Stimulated activated CD8-positive, alpha-beta memory T cell treated with anti-CD3 and anti-CD28 coated beads, Interleukin-15, amount 100 ng/mL, for 48 hours (primary cell): Measurements from ENCODE around the gene NEIL1.

Experiments used
- DNase-seq, 2 donors: peaks; one replicate each; pipeline ENCODE4 v3.0.0-alpha.2; 2020; ENCODE audit warnings: low read depth in 2 of 2

Gene NEIL1

DNA sequence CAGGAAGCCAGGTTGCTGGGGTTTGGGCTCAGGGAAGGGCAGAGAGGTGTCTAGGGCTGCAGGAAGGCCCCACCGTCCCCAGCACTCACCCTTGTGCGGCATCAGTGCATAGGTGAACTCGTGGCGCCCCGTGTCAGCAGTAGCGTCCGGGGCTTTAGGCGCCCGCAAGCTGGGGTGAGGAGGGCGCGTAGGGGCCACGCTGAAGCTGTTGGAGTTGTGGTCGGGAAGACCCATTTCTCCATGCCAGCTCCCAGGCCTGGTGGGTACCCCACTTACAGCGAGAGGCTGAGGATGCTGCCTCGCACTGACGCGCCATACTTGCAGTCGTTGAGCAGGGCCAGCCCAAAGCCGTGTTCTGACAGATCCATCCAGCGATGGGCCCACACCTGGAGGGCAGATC is 9.7 kb downstream of the NEIL1 start:
- DNase-seq, result no peak

DNA sequence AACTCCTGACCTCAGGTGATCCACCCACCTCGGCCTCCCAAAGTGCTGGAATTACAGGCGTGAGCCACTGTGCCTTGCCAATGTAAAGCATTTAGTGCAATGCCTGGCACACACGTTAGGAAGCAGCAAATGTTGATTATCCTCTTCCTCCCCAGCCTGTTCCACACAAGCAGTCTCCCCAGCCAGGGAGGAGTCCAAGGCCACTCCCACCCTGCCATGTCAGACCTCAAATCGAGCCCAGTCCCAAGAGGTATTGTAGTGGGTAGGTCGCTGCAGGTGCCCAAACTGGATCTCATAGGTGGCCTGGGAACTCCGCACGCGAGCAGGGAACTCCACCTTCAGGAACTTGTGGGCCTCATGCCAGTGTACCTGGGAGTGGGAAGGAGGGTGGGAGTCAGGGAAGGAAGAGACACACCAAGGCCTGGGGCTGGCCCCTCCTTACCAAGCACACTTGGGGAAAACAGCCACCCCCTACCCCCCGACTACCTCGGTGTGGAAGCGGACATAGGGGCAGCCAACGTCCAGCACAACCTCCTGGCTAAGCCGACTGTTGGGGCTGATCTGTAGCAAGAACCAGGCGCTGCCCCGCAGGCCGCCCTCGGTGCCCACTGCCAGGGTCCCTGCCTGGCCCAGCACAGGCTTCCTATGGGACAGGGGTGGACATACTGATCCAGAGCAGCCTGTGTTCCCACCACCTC is 11.3 kb downstream of the NEIL1 start:
- no peak for DNase-seq

DNA sequence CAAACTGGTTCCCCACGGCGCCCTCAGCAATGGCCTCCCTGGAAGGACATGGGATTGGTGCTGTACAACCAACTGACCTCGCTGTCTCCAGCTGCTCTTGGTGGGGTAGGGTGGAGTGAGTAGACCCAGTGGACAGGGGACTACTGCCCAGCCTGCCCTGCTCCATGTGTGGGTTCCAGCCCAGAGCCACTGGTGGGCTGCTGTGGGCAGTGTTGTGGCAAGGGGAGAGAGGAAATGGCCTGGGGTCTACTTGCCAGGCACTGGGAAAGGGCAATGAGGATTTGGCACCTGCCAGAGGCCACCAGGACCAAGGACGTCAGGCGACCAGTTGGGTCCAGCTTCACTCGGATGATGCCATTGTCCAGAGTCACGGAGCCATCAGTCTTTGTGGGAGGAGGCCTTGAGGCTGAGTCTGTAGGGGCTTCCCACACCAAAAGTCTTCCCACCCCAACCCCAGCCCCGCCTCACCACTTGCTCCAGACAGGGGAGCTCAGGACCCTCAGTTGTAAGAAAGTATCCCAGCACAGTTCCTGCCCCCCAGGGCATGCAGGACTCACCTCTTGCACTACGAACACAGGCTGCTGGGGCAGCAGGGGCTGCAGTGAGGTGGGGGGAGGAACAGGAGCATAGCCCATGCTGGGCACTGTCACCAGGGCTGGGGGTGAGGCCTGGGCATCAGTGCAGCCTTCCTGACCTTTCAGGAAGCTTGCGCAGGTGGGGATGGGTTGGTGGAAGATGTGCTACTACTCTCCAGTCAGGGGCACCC is 12.1 kb downstream of the NEIL1 start:
- no peak for DNase-seq

DNA sequence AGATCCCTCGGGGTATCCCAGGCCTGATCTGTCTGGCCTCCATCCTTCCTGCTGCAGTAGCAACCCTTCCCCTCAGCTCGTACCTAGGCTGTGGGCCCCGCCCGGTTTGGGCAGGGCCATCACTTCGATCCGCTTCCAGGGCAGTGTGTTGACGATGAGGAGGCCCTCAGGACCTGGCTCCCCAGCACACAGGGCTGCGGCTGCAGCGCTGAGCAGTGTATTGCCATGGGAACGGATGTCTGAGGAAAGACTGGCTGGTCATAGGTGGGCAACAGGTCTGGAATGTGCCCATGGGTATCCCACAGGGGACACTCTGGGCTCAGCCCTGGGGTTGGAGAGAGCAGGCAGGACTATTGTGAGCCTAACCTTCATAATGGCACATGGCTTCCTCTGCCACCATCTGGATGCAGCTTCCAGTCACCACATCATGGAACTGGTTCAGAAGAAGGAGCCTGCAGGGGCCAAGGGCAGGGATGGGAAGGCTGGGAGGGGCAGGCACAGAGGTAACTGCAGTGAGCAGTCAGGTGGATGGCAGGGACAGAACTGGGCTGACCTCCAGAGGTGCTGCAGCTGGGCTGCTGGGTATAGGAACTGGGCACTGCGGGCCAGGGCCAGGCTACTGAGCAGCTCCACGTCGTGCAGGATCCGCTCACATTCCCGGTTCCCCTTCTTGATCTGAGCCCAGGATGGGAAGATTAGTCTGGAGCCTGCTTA is 12.9 kb downstream of the NEIL1 start:
- DNase-seq, result no peak

DNA sequence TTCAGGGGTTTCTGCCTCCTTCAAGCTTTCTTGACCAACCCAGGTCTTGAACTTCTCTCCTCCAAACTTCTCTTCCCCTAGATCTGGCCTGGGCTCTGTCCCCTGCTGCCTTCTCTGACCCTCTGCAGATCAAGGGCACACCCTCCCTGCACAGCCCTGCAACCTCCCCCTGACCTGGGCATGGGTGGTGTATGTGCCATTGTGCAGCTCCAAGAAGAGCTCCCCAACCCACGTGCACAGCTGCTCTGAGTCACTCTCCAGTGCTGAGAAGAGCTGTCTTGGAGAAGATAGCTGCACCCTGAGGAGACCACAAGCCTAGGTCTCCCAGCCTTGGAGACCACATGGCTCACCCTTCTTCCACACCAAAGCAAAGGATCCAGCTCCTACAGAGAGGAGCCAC is 13.6 kb downstream of the NEIL1 start:
- no peak for DNase-seq

DNA sequence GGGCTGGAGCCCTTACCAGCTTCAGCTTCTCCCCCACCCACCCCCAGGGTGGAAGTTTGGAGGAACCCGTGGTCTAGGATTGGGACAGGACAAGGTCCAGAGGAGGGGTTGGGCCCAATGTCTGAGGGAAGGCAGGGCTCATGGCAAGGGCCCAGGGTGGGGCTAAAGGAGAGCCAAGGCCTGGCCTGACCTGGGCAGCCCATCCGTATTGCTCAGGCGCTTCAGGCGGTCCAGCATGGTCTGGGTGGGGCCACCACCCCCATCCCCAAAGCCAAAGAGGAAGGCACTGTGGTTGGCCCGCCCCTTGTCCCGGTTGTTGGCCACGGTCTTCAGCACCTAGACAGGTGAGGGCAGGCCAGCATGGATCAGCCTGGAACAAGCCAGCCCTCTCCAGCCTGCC is 14.0 kb downstream of the NEIL1 start:
- DNase-seq, result no peak

DNA sequence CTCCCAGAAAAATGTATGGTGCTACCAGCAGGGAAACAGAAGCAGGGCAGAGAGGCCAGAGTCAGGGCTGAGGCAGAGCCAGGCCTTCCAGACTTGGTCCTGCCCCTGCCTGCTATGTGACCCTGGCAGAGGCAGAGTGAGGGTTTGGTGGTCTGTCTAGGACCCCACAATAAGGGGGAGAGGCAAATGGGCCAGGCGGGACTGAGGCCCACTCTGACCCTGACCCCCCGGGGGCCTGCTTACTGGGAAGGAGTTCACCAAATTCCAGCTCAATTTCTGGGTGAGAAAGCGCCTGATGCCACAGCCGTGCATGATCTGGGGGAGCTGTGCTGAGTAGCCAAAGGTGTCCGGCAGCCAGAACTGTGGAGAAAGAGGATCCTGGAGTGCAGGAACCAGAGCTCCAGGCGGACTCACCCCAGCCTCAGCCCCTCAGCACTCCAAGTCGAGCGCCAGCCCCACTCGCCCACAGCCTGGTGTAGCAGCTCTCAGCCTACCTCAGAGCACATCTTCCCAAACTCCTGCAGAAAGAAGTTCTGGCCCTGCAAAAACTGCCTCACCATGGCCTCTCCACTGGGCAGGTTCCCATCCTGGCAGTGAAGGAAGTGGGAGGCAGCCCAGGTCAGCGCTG is 14.6 kb downstream of the NEIL1 start:
- DNase-seq, result no peak

DNA sequence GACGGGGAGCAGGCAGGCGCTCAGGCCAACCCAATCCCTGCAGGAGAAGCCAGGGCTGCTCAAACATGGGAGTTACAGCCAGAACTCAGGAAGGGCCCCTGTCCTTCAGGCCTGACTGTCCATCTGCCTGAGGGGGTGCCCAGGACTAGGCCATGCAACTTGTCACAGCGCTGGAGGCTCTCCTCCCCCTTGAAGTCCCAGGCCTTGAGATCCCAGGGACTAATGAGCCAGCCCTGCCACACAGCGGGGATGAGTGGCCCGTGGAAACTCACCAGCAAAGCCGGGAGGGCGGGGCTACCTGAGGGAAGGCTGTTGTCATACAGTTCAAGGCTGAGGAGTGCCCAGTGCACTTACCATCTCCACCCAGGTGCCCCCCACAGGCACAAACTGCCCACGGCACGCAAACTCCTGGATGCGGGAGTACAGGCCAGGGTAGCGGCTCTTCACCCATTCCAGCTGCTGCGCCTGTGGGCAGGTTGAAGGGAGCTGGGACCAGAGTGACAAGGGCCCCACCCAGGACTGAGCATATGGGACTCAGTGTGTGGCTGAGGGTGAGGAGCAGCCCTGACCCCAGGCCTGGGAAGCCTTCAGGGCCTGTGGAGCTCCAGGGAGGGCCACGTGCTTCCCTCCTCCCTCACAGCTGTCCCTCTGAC is 15.3 kb downstream of the NEIL1 start:
- DNase-seq, result no peak

DNA sequence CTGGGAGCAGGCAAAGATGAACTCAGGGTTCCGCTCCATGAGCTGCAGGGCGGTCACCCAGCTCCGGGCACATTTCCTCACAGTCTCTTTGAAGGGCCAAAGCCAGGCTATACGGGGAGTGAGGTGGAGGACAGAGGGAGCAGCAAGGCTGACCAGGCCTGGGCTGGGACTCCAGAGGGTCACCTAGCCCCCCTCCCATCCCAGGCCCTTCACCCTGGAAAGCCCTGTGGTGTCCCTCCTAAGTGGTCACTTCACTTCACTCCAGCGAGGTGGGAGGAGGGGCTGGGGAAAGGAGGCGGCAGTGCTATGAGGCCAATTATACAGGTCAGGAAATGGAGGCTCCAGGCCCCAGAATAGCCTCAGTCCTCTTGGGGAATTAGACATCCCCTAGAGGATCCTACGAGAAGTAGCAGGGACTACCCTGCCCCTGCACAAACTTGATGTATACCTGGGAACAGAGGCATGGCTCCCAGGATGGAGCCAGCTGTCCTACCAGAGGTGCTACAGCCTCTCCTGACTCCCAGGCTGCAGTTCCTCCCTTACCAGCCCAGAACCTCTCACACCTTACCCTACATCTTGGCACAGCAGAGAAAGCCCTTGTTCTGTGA is 15.9 kb downstream of the NEIL1 start:
- DNase-seq, result no peak

DNA sequence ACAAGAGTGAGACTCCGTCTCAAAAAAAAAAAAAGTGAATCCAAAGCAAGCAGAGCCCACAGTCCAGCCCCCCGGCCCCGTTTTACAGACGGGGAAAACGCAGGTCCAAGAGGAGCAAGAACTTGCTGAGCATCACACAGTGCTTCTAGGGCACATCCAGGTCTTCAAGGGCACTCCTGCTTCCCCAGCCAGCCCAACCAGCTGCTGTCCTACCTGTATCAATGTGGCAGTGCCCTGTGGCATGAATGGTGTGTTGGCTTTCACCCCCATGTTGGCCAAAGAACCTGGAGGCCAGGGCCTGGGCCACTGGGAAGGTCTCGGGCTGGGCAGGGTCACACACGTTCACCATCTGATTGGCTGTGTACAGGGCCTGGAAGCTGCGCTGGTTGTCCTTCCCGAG is 16.9 kb downstream of the NEIL1 start:
- DNase-seq, result no peak

DNA sequence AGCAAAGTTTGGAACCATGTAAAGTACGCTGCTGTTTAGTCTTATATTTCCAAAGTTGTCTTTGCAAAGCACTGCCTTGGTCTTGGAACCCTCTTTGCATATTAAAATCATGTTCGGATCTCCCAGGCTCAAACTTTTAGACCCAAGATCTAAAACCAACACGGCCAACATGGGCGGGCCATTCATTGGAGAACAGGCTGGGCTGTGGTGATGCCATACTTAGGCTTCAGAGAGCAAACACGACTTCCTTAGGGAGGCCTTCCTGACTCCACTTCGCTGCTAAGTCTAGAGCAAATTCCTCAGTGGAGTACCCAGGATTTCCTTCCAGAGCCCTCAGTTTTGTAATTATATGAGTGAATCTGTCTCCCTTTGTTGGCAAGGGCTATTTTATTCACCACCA is 18.0 kb downstream of the NEIL1 start:
- DNase-seq, result no peak

DNA sequence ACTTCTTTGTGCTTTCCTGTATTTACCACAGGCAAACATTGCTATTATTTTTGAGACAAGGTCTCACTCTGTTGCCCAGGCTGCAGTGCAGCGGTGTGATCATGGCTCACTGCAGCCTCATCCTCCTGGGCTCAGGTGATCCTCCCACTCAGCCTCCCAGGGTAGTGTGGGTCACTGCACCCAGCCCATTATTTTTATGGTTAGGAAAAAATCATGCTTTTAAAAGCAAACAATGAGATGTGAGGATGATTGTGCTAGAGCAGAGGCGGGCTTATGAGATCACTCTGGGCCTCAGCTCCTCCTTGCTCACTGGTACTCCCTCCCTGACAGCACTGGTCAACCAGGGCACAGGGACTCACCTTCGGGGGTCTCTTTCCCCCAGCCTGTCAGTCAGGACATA is 19.3 kb downstream of the NEIL1 start:
- no peak for DNase-seq

DNA sequence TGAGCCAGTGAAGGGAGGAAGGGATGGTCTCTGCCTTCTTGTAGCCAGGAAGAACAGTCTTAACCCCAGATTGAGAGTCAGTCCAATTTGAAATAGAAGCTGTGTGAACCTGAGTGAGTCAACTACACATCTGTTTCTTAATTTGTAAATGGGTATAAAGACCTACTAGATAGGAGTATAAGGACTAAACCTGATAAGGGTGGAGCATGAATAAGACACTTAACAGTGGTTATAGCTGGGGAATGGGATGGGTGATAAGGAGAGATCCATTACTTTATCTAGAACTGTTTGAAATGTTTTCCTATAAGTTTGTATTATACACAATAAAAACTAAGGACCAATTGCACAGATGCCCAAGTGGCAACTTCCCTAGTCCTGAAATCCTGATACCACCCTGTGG is 20.2 kb downstream of the NEIL1 start:
- DNase-seq, result no peak

DNA sequence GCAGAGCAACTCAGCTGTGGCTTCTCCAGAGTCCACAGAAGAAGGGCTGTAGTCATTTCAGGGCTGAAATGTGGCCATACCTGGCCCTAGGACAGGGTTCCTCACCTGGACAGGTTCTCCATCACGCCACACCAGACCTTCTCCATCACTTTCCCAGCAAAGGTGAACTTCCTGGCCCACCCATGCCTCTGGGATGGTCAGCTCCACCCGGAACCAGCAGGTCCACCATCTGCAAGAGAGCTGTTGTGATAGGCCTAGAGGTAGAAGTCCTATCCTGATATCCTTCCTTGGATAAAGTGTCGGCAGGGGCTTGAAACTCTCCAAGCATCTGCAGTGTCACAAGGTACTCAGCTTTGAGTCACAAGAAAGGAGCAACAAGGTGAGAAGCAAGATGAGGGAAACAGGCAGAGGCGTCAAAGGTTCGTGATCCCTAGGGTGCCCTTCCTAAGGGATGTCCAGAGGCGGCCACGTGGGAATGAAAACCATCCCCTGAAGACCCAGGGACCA is 20.6 kb downstream of the NEIL1 start:
- no peak for DNase-seq

DNA sequence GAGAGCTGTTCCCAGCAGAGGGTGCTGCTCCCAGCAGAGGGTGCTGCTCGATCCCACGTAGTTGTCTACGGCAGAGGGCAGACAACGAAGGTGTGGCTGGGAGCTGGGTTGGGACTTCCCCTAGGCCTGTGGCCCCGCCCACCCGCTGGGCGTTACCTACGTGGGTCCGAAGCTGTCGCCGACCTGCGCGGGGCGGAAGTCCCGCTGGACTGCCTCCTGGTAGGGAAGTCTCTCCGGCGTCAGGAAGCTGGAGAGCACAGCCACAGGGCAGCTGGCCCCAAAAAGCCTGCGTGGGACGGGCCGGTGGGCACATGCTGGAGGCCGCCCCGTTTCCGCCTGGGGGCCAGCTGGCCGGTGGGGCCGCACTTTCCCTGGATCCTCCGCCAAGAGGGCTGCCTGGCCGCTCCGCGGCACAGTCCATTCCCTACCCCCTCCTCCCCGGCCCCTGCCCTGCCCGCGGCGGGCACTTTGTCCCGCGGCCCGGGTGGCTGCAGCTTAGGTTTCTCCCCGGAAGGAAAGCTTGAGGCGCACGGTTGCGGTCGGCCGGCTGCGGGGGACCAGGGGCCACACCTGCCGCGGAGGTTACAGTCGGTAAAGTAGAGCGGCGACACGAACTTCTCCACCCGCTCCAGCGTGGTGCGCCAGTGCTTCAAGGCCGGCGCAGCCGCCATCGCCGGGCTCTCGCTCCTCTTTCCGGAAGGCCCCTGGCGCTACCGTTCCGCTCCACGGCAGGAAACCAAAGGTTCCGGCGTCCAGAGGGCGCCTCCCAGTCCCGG is 21.3 kb downstream of the NEIL1 start, which contains the start of gene MAN2C1:
Gene MAN2C1 (minus strand): TSS at position 695 of the 776 bp plus-strand sequence. CDS start 24 bp downstream, at position 671.
- peak; percentile 92 to 93 for DNase-seq

DNA sequence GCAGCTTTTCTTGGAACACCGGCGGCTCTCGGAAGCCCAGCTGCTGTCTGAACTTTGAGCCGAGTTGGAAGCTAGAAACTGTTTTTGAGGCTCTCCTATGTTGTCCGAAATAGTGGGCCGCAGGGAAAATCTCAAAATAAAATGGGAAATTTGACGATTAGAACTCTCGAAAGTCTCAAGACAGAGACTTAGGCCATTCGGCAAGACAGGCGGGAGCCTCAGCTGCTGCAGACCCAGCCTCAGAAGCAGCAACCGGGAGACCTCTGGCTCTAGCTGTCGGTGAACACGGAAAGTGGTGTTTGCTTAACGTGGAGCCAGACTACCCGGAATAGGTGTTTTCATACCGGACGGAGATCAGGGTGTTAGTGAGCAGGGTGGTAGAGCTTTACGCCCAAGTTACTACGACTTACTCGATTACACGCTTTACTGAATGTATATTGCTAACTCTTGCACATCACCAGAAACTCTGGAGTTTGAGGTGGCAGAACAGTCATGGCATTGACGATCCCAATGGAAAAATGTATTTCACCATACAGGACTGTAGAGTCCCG is 21.9 kb downstream of the NEIL1 start:
- DNase-seq, result no peak

DNA sequence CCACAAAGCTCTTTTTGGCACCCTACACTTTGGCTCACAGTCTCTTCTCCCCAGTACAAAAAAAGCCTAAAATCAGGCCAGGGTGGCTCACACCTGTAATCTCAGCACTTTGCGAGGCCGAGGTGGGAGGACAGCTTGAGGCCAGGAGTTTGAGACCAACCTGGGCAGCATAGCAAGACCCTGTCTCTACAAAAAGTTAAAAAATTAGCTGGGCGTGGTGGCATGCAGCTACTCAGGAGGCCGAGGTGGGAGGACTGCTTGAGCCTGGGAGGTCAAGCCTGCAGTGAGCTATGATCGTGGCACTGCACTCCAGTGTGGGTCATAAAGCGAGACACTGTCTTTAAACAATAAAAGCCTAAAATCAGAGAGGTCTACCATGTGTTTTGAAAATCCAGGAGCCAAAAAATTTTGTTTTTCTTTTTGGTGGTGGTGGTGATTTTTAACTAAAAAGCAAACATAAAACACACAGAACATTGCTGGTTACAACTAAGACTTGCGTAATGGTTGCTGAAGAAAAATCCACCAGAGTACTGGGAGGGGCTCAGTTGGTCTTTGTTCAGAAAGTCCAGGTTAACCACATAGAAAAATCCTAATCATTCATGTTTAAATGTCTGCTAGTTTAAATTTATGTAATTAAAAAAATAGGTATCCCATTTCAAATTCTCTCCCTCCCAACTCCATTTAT is 23.2 kb downstream of the NEIL1 start:
- no peak for DNase-seq

DNA sequence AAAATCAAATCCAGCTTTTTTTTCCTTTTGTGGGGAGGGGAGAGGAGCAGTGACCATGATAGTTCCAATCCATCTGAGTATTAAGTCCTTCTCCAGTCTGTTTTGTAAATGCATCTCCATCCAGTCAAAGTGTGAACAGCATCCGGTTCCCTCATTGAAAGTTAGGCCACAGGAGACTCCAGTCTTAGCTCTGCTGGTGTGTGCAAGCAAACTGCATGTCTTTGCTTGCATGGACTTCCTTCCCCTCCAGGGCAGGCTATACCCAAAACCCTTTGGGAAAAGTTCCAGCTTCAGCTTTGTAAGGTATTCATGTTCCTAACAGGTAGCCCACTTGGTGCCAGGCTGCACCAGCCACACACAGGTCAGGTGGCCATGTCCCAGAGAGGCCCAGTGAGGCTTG is 24.6 kb downstream of the NEIL1 start:
- DNase-seq, result no peak

DNA sequence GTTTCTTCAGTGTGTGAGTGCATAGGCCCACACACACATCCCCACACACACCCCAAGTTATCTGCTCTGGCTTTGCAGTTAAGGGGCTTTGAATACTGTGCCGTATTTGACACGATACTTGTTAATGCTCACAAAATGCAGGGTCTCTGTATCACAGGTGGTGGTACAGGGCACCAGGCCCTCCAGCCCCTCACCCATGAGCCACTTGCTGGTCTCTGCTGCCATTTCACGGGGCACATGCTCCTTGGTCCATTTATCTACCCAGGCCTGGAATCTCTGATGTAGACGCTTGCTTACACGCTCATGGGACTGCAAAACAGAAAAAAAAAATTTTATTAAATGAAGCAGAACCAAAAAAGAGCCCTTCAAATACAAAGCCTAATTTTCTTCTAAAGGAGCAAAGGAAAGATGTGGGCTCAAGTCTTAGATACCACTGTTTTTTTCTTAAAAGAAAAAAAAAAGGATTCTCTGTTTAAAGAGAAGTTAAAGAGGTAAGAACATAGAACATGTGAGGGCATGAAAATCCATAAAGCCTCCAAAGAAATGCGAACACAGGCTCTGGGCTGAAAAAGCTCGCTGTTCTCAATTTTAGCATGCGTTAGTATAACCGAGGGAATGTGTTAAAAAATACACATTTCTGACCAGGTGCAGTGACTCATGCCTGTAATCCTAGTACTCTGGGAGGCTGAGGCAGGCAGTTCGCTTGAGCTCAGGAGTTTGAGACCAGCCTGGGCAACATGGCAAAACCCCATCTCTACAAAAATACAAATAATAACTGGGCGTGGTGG is 25.3 kb downstream of the NEIL1 start:
- no peak for DNase-seq
